OCI-LY1 (cell line): ENCODE measurements around the gene TNRC6A.

Experiments used
- EZH2 ChIP-seq: fragments of 200-600 bp; sonication (generic), shearing (Covaris generic); IDR thresholded peaks from 2 replicates; pipeline ENCODE4 v1.8.0; 2017; ENCODE audit warnings: borderline replicate concordance, mixed run types, mild to moderate bottlenecking, antibody characterized with exemption, low read length, moderate library complexity, mixed read lengths
- TF ChIP-seq, protein P1 (sequence below): fragments of 200-600 bp; sonication (generic), shearing (Covaris generic); IDR thresholded peaks from 2 replicates; pipeline ENCODE4 v1.5.1; 2017; ENCODE audit warnings: mild to moderate bottlenecking, antibody characterized with exemption, low read length, moderate library complexity, mixed read lengths

DNA sequence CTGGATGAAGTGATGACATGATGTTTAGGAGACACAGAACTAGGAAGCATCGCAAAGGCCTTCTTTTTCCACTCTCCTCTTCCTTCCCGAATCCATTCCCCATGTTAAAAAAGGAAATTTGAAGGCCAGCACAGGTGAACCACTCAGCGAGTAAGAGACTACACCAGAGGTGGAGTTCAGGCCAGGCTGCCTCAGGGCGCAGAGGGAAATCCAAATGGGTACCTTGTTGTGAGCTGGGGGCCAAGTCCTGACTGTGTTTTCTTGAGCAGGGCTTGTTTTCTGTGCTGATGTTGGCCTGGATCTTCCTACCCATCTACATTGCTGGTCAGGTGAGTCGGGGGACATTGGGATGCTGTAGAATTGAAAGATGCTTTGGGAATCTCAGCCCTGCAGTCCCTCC is 142.4 kb downstream of the TNRC6A start:
- TF ChIP-seq, protein P1, sequence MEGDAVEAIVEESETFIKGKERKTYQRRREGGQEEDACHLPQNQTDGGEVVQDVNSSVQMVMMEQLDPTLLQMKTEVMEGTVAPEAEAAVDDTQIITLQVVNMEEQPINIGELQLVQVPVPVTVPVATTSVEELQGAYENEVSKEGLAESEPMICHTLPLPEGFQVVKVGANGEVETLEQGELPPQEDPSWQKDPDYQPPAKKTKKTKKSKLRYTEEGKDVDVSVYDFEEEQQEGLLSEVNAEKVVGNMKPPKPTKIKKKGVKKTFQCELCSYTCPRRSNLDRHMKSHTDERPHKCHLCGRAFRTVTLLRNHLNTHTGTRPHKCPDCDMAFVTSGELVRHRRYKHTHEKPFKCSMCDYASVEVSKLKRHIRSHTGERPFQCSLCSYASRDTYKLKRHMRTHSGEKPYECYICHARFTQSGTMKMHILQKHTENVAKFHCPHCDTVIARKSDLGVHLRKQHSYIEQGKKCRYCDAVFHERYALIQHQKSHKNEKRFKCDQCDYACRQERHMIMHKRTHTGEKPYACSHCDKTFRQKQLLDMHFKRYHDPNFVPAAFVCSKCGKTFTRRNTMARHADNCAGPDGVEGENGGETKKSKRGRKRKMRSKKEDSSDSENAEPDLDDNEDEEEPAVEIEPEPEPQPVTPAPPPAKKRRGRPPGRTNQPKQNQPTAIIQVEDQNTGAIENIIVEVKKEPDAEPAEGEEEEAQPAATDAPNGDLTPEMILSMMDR = no peak
- no peak for TF ChIP-seq EZH2
